T-helper 2 cell treated with Interferon-gamma antibody and Interleukin-4, amounts not matched to agents 100 ng/mL and 5 ng/mL, for 36 hours (primary cell): ENCODE results near the gene GNAO1. TPM values are rescaled to one million over a fixed set of nuclear protein-coding genes. Genes with fewer than 3 reads are reported as not detected.

Experiments
- intact Hi-C: fragments of 100-400 bp; cut with micrococcal nuclease; formaldehyde crosslinking; loops from one replicate; pipeline ENCODE4 v1.15.1; 2023
- total RNA-seq: library from RNA; stranded (reverse); gene quantifications from 2 replicates; pipeline ENCODE4 v1.2.3, GENCODE V29; 2022

GNAO1 gene
- total RNA-seq, 1 donor from 2014 or later, result 2.1 TPM

DNA sequence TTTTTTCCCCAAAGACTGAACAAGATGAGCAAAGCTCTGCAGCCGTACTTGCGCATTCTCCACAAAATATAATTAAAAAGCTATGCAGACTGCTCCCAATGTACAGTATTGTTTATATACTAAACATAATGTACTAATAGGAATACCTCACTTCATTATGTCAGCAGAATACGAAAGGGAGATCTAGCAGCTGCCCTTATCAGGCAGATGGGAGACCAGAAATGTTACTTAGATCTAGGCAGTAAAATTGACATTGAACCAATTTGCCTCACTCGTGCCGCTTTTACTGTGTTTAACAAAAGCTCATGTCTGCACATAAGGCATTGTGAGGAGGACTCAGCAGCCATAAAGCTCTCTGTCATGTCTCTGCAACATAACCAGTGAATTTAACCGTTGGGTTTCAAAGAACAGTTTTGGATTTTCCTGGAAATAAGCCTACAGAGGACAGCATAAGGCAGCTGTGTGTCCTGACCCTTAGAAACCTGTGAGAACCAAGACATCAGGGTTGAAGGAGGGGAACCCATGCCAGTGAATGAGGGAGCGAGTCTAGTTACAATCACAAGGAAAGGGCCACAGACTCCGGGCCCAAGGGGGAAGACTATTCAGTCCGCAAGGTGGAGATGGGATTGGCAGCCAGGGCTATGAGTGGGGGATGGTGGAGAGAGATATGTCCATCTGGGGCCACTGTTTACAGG lies 71.4 kb downstream of the GNAO1 start:
- intact Hi-C loops, result loop anchor here (5.0 kb wide), 1 partner anchor 35 kb away; no protein-coding TSS in a partner anchor

- intact Hi-C loops, result loop anchor here (5.0 kb wide), 1 partner anchor 37 kb away; no protein-coding TSS in a partner anchor
These were observed 72.7 kb downstream of the GNAO1 start for GRCh38 chr16:56263711-56264608.

DNA sequence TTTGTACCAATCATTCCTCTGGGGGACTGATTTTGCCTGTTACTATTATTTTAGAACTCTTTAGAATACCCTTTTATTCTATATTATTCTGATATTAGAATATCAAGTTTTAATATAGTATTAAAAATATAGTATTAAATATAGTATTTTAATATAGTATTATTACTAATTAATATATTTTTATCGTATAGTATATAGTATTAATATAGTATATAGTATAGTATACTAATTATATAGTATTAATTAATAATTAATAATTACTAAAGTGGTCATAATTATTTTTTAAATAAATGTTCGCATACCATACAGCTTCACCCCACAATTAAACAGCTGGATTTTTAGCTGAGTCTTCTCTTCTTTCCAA lies 73.3 kb downstream of the GNAO1 start:
- intact Hi-C loops, result loop anchor here (5.0 kb wide), 1 partner anchor 37 kb away; no protein-coding TSS in a partner anchor

DNA sequence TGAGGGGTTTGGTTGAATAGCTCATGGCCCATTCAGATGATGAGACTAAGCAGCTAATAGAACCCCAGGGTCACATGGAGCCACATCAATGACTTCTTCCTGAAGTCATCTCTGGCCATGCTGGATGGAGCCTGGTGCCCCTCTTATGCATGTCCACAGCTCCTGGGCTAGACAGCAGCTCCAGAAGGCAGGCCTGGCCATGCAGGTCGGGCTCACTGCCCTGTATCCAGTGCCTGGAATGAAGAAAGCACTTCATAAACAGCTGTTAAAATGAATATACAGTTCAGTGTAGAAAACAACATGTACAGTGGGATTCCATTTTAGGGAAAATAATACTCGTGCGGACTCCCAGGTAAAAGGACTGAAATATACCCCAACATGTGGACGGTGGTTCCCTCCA lies 73.9 kb downstream of the GNAO1 start:
- intact Hi-C loops, result no loop called here

DNA sequence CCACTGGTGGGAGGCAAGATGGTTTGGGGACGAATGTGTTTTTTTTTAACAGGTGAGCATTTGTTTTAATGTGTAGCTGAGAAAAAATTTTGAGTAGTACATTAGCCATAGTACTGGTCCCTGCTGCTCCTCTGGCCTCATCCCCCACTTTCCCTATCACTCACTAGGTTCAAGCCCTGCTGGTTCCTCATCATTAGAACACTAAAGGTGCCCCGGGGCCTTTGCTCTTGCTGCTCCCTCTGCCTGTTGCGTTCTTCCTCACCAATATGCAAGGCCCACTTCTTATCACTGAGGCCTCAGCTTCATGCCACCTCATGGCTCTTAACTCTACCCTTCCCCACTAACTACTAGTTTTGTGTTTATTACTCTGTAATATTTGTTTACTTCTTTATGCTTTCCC lies 74.5 kb downstream of the GNAO1 start:
- intact Hi-C loops, result no loop called here

DNA sequence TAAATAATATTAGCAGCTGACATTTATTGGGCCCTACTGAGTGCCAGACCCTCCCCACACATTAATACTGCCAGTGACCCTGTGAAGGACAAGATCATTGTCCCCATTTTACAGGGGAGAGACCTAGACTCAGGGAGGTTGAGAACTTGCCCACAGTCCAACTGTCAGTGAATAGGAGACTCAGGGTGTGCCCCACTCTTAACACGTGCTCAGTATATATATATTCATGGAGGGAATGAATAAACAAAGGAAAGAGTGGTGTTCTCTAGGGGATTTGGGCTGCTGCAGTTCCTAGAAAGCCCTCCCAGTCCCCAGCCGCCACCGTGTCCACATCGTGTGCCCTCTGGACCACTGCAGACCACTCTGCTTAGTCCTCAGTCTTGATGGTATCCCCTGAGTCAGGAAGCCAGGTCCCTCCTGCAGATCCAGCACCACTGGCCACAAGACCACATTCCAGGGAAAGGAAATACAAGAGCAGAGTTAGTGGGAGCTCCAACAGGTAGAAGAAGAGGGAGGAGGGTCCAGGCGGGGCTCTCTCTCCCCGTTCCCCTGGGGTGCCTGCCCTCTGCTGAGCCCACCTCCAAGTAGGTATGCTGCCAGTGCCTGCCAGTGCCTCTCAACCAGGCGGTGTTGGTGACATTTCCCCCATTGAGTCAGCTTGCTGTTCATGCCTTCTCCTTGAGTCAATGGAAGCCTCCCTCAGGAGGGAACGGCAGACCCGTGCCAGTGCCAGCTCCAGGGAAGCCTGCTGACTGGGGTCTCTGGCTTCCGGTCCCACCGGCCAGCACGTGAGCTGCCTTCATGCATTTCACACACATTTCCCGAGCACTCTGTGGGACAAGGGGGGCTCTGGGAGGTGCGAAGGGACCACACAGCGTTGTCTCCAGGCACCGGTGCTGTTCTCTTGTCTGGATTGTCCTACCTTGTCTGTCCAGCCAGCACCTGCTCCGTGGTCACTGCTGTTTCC lies 75.6 kb downstream of the GNAO1 start:
- intact Hi-C loops, result no loop called here

GRCh38 chr16:56267888-56268287 lies 76.6 kb downstream of the GNAO1 start:
- intact Hi-C loops, result no loop called here

GRCh38 chr16:56268799-56269198 lies 77.5 kb downstream of the GNAO1 start:
- intact Hi-C loops, result no loop called here

DNA sequence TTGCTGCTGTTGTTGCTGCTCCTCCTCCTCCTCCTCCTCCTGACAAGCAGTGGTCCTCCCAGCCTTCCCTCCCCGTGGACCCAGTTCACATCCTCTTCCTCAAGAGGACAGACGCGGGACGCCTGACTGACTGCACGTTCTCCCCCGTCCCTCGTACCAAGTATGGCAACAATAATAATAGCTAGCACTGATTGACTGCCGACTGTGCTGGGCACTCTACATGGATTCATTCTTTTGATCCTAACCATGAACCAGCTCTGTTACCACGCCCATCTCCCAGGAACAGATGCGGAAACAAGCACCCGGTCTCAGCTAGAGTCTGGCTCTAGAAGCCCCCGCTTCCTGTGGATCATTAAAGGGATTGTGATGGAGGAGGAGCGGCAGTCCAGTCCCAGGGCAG lies 78.0 kb downstream of the GNAO1 start:
- intact Hi-C loops, result no loop called here

DNA sequence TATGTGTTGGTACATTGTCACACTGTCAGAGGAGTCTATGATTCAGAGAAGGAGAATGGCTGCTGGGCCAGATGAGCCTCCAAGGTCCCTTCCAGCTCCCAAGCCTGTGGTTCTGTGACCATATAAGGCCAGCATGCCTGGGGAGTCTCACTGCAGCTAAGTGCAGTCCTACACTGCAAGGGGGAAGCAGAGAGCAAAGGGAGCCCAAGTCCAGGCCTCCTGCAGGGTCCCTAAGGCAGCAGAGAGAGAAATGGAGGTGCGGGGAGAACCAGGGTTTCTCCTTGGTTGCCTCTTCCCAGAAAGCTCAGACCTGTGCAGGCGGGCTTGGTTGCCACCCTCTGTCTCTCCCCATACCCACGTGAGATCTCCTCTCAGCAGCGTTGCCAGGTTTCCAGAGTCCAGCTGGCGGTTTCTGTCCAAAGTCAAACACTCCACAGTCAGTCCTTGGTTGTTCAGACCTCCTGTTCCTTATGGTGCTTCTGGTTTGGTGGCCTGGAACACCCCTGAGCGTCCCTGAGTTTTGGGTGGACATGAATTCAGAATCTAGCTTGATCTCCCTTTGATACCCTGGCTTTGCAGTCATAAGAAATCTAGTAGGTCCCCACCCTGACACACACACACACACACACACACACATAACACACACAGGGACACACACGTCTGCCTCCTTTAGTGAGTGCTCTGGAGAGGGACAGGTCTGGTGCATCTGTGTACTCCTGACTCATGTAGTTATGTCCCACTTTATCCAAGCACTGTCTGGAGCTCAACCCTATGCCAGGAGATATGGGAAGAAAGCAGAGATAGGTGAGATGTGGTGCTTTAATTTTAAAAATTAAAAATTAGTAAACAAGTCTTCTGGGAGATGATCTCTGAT lies 78.8 kb downstream of the GNAO1 start:
- intact Hi-C loops, result no loop called here

GRCh38 chr16:56270828-56271227 lies 79.5 kb downstream of the GNAO1 start:
- intact Hi-C loops, result no loop called here

- intact Hi-C loops, result no loop called here
These were observed 81.2 kb downstream of the GNAO1 start for GRCh38 chr16:56272583-56272894.

- intact Hi-C loops, result no loop called here
These were observed 82.3 kb downstream of the GNAO1 start for GRCh38 chr16:56273615-56274014.

DNA sequence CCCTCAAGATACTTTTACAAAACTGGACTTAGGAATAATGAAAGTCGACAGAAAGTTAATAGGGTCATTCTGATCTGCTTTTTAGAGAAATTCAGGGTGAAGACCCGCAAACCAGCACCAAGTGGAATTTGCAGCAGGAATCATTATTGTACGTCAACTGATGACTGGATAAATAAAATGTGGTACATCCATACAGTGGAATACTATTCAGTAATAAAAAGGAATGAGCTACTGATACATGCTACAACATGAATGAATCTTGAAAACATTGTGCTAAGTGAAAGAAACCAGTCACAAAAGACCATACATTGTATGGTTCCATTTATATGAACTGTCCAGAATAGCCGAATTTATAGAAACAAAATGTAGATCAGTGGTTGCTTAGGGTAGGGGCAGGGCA lies 83.1 kb downstream of the GNAO1 start:
- intact Hi-C loops, result no loop called here

DNA sequence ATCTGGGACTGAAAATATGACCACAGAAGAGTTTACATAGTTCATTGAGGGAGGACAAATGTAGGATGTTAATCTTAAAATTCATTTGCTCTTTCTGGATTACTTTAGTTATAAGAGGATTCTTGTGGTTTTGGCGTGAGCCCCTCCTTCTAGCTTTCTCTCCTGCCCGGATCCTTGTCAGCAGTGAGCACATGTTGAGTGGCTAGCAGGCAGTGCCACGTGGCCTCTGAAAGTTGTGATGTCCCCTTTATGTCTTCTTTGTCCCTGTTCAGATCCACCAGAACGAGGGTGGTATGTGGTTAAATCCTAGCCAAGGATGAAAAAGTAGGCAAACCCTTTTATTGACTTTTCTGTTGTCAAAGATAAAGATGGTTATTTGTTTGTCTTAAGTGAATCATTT lies 83.8 kb downstream of the GNAO1 start:
- intact Hi-C loops, result loop anchor here (5.0 kb wide), 1 partner anchor 48 kb away; no protein-coding TSS in a partner anchor

DNA sequence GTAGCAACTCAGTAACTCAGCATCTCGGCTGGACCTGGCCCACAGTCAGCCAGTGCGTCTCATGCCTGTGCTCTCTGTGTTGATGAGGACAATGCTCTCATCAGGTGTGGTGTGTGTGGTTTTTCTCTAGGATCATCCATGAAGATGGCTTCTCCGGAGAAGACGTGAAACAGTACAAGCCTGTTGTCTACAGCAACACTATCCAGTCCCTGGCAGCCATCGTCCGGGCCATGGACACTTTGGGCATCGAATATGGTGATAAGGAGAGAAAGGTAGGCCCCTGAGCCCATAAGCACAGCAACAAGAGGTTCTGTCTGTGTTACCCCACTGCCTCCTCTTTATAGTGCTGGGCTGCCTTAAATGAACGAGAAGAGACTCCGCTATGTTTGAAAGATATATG lies 84.5 kb downstream of the GNAO1 start:
- intact Hi-C loops, result loop anchor here (5.0 kb wide), 1 partner anchor 48 kb away; no protein-coding TSS in a partner anchor

GRCh38 chr16:56277075-56277474 lies 85.8 kb downstream of the GNAO1 start:
- intact Hi-C loops, result loop anchor here (5.0 kb wide), 1 partner anchor 50 kb away; no protein-coding TSS in a partner anchor

GRCh38 chr16:56278196-56278855 lies 87.0 kb downstream of the GNAO1 start:
- intact Hi-C loops, result loop anchor here (5.0 kb wide), 1 partner anchor 51 kb away; no protein-coding TSS in a partner anchor

- intact Hi-C loops, result loop anchor here (5.0 kb wide), 1 partner anchor 52 kb away; no protein-coding TSS in a partner anchor
These were observed 87.8 kb downstream of the GNAO1 start for GRCh38 chr16:56279132-56279531.

DNA sequence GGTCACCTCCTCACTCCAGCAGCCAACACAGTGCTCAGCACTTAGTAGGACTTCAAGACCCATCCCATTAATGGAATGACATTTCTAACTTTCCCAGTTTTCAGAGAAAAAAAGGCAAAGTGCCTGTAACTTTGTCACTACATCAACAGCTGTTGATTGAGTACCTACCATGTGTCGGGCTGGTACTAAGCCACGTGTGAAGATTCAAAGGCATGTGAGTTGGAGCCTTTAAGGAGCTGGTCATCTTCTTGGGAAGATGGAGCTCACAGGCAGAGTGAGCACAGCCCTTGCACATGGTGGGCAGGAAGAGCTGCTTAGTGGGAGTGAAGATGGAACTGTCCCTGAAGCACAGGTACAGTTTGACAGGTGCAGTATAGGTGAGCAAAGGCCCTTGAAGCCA lies 88.6 kb downstream of the GNAO1 start:
- intact Hi-C loops, result loop anchor here (5.0 kb wide), 1 partner anchor 53 kb away; no protein-coding TSS in a partner anchor
